Measurements from ENCODE around the gene WNT5A. TPM values are rescaled to one million over a fixed set of nuclear protein-coding genes. Genes with fewer than 3 reads are reported as not detected.

WNT5A gene
- 0.66 to 1.1 TPM (median 0.96 TPM) in 5 replicates for total RNA-seq (2022; extraction: Qiagen RNA extraction)

GRCh38 chr3:55486857-55487380 is at the start of gene WNT5A:
WNT5A (minus strand) TSS chr3:55487306; CDS start chr3:55486985, 321 bp downstream.

Data from A549 treated with Mapracorat at 1 μM for 4 hours (cell line).